GM15510 (cell line): ENCODE results near the gene FOXP1.

Experiments
- POLR2A ChIP-seq: IDR thresholded peaks from 3 replicates; pipeline ENCODE4 v1.6.1; 2011; ENCODE audit warnings: borderline replicate concordance; ENCODE audit not compliant: insufficient read length; ENCODE audit errors: extremely low read depth

The FOXP1 gene

DNA sequence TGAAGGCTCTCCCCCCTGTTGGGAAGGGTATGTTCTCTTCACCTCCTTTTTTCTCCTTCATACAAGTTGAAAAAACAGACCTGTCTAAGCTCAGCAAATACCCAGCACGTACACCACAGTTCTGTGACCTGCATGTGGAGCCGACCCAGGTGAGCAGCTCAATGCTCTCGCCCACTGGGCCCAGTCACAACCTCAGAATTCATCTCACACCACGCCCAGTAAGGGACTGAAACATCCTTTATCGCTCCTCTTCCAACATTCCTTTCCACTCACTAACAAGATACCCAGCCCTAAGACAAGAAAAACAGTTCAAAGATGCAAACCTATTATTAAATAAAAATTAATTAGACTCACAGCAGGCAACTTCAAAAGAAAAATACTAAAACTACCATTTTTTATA lies 68.9 kb downstream of the FOXP1 start:
- TF ChIP-seq POLR2A: no peak

GRCh38 chr3:71513515-71513914 lies 70.0 kb downstream of the FOXP1 start:
- TF ChIP-seq POLR2A: no peak

GRCh38 chr3:71513081-71513480 lies 70.4 kb downstream of the FOXP1 start:
- TF ChIP-seq POLR2A: no peak

DNA sequence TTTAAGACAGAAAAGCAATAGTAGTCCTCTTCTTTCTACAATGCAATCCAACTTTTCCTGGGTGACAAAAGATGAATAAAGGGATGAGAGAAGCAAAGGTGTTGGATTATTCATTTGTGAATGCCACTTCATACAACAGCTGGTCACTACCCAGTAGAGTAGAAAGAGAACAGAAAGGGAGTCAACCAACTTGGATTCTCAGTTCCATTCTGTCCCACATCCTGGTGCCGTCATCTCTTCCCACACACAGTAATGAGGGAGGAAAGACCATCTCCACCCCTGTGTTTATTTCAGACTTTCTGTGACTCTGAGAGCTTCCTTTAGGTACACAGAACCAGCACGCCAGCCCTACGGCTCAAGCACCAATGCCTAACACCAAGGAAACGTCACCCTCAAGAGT lies 71.0 kb downstream of the FOXP1 start:
- TF ChIP-seq POLR2A: no peak

GRCh38 chr3:71512000-71512399 lies 71.5 kb downstream of the FOXP1 start:
- TF ChIP-seq POLR2A: no peak

GRCh38 chr3:71511446-71511845 lies 72.1 kb downstream of the FOXP1 start:
- no peak for TF ChIP-seq POLR2A

DNA sequence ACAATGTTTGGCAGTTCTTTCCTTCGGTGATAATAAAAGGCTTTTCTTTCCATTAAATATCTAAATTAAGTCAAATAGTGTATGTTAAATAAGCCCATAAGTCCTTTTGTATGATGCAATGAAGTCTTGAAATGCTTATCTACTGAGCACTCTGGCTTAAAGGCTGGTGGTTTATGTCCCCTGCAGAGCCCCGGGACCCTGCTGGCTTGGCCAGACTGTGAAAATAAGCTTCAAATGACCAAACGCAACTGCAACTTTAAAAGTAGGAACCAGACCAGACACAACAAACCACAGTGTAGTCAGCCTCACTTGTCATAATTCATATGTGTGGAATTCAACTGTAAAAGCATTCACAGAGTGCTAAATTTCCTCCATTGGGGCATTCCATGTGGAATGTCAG lies 72.5 kb downstream of the FOXP1 start:
- no peak for TF ChIP-seq POLR2A

- no peak for TF ChIP-seq POLR2A
Measured at GRCh38 chr3:71510510-71510909, 73.0 kb downstream of the FOXP1 start.

DNA sequence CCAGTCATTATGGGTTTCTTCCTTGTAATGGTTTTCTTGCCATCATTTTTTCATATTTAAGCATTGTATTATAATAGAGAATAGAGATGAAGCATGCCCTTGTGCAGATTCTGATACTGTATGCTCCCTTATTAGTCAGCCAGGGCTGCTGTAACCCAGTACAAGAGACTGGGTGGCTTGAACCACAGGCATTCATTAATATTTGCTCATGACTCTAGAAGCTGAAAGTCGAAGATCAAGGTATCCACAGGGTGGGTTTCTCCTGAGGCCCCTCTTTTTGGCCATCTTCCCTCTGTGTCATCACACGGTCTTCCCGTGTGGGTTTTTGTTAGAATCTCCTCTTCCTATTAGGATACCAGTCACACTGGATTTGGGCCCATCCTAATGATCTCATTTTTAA lies 74.5 kb downstream of the FOXP1 start:
- no peak for TF ChIP-seq POLR2A

DNA sequence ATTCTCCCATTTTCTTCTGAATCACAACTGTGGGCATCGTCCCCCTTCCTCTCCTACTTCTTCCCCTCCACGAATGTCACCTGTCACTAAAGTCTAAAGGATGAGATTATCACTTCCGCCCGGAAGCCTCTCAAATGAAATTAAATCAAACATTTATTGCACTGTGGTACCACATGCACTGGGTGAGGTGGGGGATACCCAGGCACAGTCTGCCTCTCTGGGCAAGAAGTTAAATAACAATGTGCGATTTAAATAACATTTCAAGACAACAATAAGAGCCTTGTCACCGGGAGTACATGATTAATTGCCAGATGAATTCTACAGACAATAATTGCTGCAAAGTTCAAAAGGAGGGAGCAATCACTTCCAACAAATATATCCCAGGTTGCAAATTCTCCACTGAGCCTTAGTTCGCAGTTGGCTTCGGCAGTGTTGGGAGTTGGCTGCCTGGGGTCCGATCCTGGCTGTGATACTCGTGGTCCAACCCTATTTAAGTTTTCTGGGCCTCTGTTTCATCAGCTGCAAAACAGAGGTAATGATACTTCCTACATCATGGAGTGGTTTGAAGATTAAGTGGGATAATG lies 77.7 kb downstream of the FOXP1 start:
- no peak for TF ChIP-seq POLR2A

DNA sequence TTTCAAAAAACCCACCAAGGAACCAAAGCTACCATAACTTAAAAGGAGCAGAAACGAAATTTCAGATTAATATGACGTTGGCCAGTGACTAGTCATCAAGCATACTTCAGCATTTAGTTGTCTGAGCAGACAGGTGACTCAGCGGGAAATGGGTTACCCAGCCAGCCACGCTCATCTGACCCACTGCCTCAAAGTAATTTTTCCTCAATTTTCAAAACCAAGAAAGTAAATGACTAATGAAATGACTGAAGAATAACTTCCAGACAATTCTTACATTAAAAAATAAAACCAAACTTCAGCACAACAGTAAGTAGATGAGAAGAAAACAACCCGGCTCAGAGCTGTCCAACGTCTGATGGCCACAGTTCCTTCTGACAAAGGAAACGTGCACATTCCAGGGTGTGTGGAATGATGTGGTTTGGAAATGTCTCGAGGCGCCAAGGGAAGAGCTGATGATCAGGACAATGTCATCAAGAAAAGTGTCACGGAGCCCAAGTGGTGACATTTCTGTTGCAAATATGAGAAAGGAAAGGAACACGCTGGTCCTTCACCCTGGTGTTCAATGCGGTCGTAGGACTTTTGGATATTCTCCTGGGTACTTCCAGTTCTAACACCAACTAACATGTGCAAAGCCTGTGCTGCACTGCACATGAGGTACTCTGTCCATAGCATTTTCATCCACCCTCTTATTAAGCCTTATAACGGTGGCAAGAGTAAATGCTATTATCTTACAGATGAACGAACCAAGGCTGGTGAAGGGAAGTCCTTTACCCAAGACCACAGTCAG lies 79.1 kb downstream of the FOXP1 start:
- no peak for TF ChIP-seq POLR2A

GRCh38 chr3:71503525-71504249 lies 79.8 kb downstream of the FOXP1 start:
- no peak for TF ChIP-seq POLR2A

DNA sequence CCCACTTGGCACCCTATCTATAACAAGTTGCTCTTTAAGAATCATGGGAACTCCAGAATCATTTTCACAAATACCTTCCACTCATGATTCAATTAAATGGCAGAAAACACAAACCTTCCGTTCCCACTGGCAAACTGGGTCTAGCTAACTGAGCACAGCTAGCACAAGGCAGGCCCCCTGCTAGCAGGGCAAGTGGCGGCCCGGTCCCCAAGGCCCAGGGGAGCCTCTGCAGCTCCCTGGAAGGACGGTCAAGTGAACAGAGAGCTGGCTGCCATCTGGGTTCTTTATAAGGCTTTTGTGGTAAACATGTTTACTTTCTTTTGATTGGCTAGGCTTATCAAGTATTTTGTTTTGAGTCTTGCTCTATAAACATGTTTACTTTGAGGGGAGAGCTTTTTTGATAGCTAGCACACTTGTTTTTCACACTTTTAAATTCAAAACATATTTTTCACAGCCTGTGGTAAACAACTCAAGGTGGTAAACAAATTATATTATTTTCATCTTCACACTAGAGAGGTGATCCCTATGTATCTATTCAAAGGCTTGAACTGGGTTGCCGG lies 81.4 kb downstream of the FOXP1 start:
- TF ChIP-seq POLR2A: no peak

DNA sequence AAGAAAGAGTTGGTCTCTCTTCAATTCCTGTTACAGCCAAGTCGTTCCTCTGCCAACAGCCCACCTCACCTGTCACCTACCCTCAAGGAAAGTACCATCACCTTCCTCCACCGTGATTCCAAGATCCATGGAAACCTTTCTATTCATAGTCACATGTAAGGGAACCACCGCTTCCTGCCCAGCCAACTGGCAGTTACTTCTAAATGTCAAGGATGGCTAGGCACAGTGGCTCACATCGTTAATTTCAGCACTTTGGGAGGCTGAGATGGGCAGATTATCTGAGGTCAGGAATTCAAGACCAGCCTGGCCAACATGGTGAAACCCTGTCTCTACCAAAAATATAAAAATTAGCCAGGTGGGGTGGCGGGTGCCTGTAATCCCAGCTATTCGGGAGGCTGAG lies 82.8 kb downstream of the FOXP1 start:
- no peak for TF ChIP-seq POLR2A

GRCh38 chr3:71499227-71499876 lies 84.2 kb downstream of the FOXP1 start:
- TF ChIP-seq POLR2A: no peak
